Fibroblast of the aortic adventitia (primary cell): ENCODE measurements around the gene OTOS. TPM values are rescaled to one million over a fixed set of nuclear protein-coding genes. Genes with fewer than 3 reads are reported as not detected.

Experiments
- DNase-seq: peaks from one replicate; pipeline ENCODE4 v3.0.0-alpha.2; 2010; ENCODE audit warnings: low read depth
- H3K4me3 ChIP-seq: 2 replicates; pipeline ENCODE4 v1.5.1; 2011; ENCODE audit warnings: low read depth, mild to moderate bottlenecking, control low read depth, low read length, moderate library complexity
- total RNA-seq: library from RNA; depleted of rRNA; stranded (reverse); fragments of >200 nt; gene quantifications from 2 replicates; pipeline ENCODE4 v1.2.3, GENCODE V29; 2012; ENCODE audit warnings: low replicate concordance
- TF ChIP-seq, protein P1 (sequence below): IDR thresholded peaks from 2 replicates; pipeline ENCODE4 v1.5.1; 2011; ENCODE audit warnings: mild to moderate bottlenecking, low read length, control low read depth, inconsistent platforms; ENCODE audit not compliant: insufficient read depth

OTOS gene
- total RNA-seq, result not detected in 2 replicates

DNA sequence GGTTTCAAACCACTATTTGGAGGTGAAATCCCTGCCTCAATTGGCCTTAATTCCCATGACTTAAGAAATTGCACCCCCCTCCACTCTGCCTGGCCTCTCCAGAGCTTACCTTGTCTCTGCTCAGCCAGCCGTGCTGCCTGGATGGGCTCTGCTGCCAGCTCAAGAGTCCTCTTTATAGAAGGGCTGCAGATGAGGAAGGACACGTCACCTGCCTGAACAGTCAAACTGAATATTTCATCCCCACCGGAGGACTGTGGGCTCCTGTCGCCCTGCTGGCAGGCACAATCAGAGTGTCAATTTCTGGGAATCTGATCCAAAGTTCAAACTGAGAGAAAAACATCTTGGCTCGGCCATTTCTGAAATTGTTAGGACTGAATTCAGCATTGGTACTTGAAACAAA lies at the start of gene OTOS:
TSS of gene OTOS (minus strand) at position 148 of the 400 bp plus-strand sequence. CDS start 332 bp downstream, outside the sequence.
- TF ChIP-seq, protein P1, sequence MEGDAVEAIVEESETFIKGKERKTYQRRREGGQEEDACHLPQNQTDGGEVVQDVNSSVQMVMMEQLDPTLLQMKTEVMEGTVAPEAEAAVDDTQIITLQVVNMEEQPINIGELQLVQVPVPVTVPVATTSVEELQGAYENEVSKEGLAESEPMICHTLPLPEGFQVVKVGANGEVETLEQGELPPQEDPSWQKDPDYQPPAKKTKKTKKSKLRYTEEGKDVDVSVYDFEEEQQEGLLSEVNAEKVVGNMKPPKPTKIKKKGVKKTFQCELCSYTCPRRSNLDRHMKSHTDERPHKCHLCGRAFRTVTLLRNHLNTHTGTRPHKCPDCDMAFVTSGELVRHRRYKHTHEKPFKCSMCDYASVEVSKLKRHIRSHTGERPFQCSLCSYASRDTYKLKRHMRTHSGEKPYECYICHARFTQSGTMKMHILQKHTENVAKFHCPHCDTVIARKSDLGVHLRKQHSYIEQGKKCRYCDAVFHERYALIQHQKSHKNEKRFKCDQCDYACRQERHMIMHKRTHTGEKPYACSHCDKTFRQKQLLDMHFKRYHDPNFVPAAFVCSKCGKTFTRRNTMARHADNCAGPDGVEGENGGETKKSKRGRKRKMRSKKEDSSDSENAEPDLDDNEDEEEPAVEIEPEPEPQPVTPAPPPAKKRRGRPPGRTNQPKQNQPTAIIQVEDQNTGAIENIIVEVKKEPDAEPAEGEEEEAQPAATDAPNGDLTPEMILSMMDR, result no peak
- no peak for DNase-seq
- no peak within 1 kb of the TSS for H3K4me3 ChIP-seq

DNA sequence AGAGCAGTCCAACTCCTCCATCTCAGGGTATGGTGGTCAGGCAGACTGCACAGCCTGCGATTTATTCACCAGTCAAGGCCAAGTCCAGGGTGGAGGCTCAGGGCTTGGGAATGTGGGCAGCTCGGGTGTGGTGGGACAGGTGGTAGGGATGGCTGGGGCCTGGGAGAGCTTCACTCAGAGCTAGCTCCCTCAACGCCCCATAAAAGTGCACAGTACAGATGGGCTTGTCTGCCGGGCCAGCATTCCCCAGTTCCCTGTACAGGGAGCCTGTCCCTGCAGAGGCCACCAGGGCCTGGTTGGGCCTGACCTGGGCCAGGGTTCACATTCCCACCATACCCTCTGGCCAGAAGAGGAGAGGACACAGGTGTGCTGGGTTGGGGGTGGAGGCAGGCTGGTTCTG lies 49.2 kb upstream of the OTOS start:
- TF ChIP-seq, protein P1, result no peak
- DNase-seq, result no peak
- no peak overlapping the region for H3K4me3 ChIP-seq

DNA sequence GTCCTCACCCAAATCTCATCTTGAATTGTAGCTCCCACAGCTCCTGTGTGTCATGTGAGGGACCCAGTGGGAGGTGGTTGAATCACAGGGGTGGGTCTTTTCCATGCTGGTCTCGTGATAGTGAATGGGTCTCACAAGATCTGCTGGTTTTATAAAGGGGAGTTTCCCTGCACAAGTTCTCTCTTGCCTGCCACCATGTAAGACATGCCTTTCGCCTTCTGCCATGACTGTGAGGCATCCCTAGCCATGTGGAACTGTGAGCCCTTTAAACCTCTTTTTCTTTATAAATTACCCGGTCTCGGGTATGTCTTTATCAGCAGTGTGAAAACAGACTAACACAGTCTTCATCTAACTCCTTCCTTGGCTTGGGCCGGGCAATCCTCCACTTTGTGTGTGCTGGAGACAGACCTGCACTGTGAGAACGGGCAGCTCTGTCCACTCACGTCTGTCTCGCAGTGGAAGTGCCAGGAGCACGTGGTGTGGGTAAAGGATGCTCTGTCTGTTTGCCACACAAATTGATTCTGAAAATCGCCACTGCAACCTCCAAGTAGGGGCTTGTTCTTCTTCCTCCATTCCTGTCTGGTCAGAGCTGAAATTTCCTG lies 47.6 kb upstream of the OTOS start:
- TF ChIP-seq, protein P1, result no peak
- no peak for DNase-seq
- H3K4me3 ChIP-seq, result no peak overlapping the region

DNA sequence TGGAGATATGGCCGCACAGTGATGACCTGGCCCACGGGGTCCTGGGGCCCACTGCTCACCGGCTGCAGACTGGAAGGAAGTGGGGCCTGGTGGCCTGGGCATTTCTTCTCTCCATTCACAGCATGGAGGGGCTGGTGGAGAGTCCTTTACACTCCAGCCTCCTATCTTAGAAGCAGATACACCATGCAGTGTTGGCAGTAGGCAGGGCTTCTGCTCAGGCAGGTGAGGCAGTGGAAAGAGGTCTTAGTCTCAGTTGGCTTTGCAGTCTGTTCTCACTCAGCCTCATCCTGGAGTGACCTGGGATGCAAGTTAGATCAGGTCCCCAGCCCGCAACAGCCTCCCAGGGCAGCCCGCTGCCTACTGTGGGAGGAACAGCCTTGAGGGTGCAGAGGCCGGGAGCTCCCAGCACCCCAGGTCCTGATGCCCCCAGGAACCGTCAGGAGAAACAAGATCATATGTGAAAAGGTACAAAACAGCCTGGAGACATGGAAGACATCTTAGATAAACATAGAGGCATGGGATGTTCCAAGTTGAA lies 45.8 kb upstream of the OTOS start:
- H3K4me3 ChIP-seq, result no peak overlapping the region
- TF ChIP-seq, protein P1, result no peak
- no peak for DNase-seq

DNA sequence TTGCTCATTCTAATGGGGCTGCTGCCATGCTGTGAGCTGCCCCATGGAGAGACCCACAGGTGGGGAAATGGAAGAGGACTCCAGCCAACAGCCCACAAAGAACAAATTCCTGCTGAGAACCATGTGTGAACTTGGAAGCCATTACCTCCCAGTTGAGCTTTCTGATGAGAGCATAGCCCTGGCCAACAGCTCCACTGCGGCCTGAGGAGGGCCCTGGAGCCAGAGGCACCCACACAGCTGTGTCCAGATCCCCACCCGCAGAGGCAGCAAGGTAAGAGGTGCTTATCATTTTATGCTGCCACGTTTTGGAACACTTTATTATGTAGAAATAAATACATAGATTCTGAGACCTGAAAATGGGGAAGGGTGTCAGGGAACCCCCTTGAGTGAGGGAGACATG lies 44.2 kb upstream of the OTOS start:
- no peak overlapping the region for H3K4me3 ChIP-seq
- TF ChIP-seq, protein P1, result no peak
- no peak for DNase-seq

DNA sequence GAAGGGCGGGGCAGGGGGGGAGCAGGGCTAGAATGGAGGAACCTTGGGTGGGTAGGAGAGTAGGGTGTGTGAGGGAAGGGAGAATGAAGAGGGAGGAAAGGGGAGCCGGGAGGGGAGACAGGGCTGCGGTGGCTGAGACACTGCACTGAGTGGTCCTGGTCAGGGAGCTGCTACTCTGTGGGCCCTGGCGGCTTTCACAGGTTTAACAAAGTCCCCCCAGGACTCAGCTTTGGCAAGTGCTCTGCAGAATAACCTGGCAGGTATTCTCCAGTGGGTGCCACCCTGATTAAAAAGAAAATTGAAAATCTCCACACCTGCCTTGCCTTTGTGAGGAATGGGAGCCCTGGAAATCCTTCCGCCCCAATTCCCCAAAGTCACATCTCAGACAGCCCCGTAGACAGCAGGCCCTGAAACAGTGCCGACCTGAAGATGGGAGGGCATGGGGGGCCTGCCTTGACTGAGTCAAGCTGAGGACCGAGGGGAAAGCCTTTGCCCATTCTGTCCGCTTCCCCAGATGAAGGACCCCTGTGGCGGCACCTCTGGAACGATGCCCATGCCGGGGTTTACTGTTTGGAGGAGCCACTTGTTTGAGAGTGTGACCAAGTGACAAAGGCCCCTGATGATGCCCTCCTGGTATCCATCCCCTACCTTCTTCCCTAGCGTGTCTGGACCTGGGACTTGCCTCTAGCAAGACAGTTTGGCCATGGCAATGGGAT lies 43.6 kb upstream of the OTOS start:
- DNase-seq, result no peak
- H3K4me3 ChIP-seq, result no peak overlapping the region
- TF ChIP-seq, protein P1, result no peak
